Mesendoderm (in vitro differentiated cells): ENCODE measurements around the gene MYL6B.

Experiments used
- DNase-seq: peaks from one replicate; pipeline ENCODE4 v3.0.0; 2013
- H2AK5ac ChIP-seq: 2 replicates; pipeline ENCODE4 v1.6.1; 2013; ENCODE audit warnings: low read length, inconsistent platforms
- H2BK120ac ChIP-seq: 2 replicates; pipeline ENCODE4 v1.6.1; 2013; ENCODE audit warnings: low read depth, mild to moderate bottlenecking, low read length, moderate library complexity, mixed read lengths
- H2BK15ac ChIP-seq: replicated peaks from 2 replicates; pipeline ENCODE4 v1.6.1; 2013; ENCODE audit warnings: low read depth, mild to moderate bottlenecking, moderate library complexity
- H2BK5ac ChIP-seq: 2 replicates; pipeline ENCODE4 v1.6.1; 2013; ENCODE audit warnings: low read length, inconsistent platforms
- H3K18ac ChIP-seq: 2 replicates; pipeline ENCODE4 v1.6.1; 2013; ENCODE audit warnings: mild to moderate bottlenecking, low read length, mixed read lengths
- H3K23ac ChIP-seq: one replicate; pipeline ENCODE4 v1.6.1; 2013; ENCODE audit warnings: low read length
- H3K27ac ChIP-seq: 2 replicates; pipeline ENCODE4 v1.5.1; 2013; ENCODE audit warnings: low read depth, mild to moderate bottlenecking, inconsistent platforms, low read length, moderate library complexity
- H3K27me3 ChIP-seq: 2 replicates; pipeline ENCODE4 v1.6.1; 2013; ENCODE audit warnings: low read length, control low read depth, mild to moderate bottlenecking, inconsistent platforms; ENCODE audit not compliant: insufficient read depth, poor library complexity
- H3K36me3 ChIP-seq: 2 replicates; pipeline ENCODE4 v1.6.1; 2013; ENCODE audit warnings: low read length, inconsistent platforms; ENCODE audit not compliant: control insufficient read depth, insufficient read depth
- H3K4ac ChIP-seq: one replicate; pipeline ENCODE4 v1.6.1; 2013; ENCODE audit warnings: low read depth, mild to moderate bottlenecking, low read length, moderate library complexity
- H3K4me1 ChIP-seq: 2 replicates; pipeline ENCODE4 v1.6.1; 2013; ENCODE audit warnings: low read depth, low read length, inconsistent platforms; ENCODE audit not compliant: control insufficient read depth
- H3K4me2 ChIP-seq: 2 replicates; pipeline ENCODE4 v1.6.1; 2013; ENCODE audit warnings: low read length
- H3K4me3 ChIP-seq: 2 replicates; pipeline ENCODE4 v1.5.1; 2013; ENCODE audit warnings: mild to moderate bottlenecking, low read length
- H3K56ac ChIP-seq: one replicate; pipeline ENCODE4 v1.6.1; 2013; ENCODE audit warnings: low read length
- H3K79me1 ChIP-seq: 2 replicates; pipeline ENCODE4 v1.6.1; 2013; ENCODE audit warnings: low read length, inconsistent platforms
- H3K79me2 ChIP-seq: 2 replicates; pipeline ENCODE4 v1.6.1; 2013; ENCODE audit warnings: mild to moderate bottlenecking, low read length; ENCODE audit not compliant: control insufficient read depth, insufficient read depth
- H3K9ac ChIP-seq: 2 replicates; pipeline ENCODE4 v1.6.1; 2013; ENCODE audit warnings: low read length, inconsistent platforms
- H4K5ac ChIP-seq: one replicate; pipeline ENCODE4 v1.6.1; 2013; ENCODE audit warnings: low read length
- H4K8ac ChIP-seq: one replicate; pipeline ENCODE4 v1.6.1; 2013; ENCODE audit warnings: low read depth, mild to moderate bottlenecking, control low read depth, low read length, moderate library complexity
- WGBS: extraction: QIAGEN DNeasy Blood & Tissue Kit; methylation state at CpG from one replicate; pipeline ENCODE4 v1.1.7; 2013; ENCODE audit warnings: low lambda C conversion rate, missing lambda C conversion rate; ENCODE audit not compliant: insufficient coverage; ENCODE audit errors: extremely low coverage; 5-methylcytosine and 5-hydroxymethylcytosine counted together

The MYL6B gene

GRCh38 chr12:56178347-56178746 is 26.0 kb downstream of the MYL6B start:
- no peaks in the 10 kb centered on the region for H3K79me1 ChIP-seq
- H3K4me3 ChIP-seq, result no peak overlapping the region
- no peaks in the 10 kb centered on the region for H3K4me1 ChIP-seq
- no peak overlapping the region for H3K18ac ChIP-seq
- peaks cover 23% of the 10 kb centered on the region for H3K36me3 ChIP-seq
- no peak overlapping the region for H3K4me2 ChIP-seq
- no peak overlapping the region for H3K9ac ChIP-seq
- no peak overlapping the region for H3K23ac ChIP-seq
- no peak overlapping the region for H3K27ac ChIP-seq
- WGBS, result no CpG with 5 or more reads among the region's 3 CpGs
- no peak overlapping the region for H2BK120ac ChIP-seq
- no peak overlapping the region for H3K56ac ChIP-seq
- H3K4ac ChIP-seq, result no peak overlapping the region
- H4K5ac ChIP-seq, result no peak overlapping the region
- H3K27me3 ChIP-seq, result no peaks in the 10 kb centered on the region
- H2BK5ac ChIP-seq, result no peak overlapping the region
- no peak overlapping the region for H2BK15ac ChIP-seq
- no peak for DNase-seq
- no peaks in the 10 kb centered on the region for H3K79me2 ChIP-seq
- no peak overlapping the region for H2AK5ac ChIP-seq
- no peak overlapping the region for H4K8ac ChIP-seq

- Histone ChIP-seq H3K18ac (no peak overlapping the region), H3K4ac (no peak overlapping the region), H2AK5ac (no peak overlapping the region), H3K4me1 (peaks cover 5% of the 10 kb centered on the region), H2BK5ac (no peak overlapping the region), H3K4me2 (no peak overlapping the region), H3K4me3 (no peak overlapping the region), H3K79me1 (peaks cover 10% of the 10 kb centered on the region), H3K56ac (no peak overlapping the region), H3K27me3 (no peaks in the 10 kb centered on the region), H4K5ac (no peak overlapping the region), H3K9ac (no peak overlapping the region), H3K23ac (no peak overlapping the region), H3K79me2 (peaks cover 26% of the 10 kb centered on the region), H3K36me3 (peaks cover 10% of the 10 kb centered on the region), H2BK15ac (no peak overlapping the region), H4K8ac (no peak overlapping the region), H3K27ac (no peak overlapping the region), H2BK120ac (no peak overlapping the region)
- no CpG with 5 or more reads among the region's 2 CpGs for WGBS
- DNase-seq, result no peak
Observed at GRCh38 chr12:56186957-56187356, 34.6 kb downstream of the MYL6B start.

- peak overlapping the region; percentile 95 for H3K4me3 ChIP-seq
- H3K4me2 ChIP-seq, result peak overlapping the region; percentile 78
- H4K8ac ChIP-seq, result no peak overlapping the region
- no peaks in the 10 kb centered on the region for H3K27me3 ChIP-seq
- H2AK5ac ChIP-seq, result no peak overlapping the region
- no CpG with 5 or more reads among the region's 10 CpGs for WGBS
- H2BK120ac ChIP-seq, result no peak overlapping the region
- no peak overlapping the region for H2BK15ac ChIP-seq
- no peak overlapping the region for H4K5ac ChIP-seq
- H2BK5ac ChIP-seq, result no peak overlapping the region
- H3K56ac ChIP-seq, result peak overlapping the region; percentile 94
- H3K36me3 ChIP-seq, result peaks cover 10% of the 10 kb centered on the region
- no peak overlapping the region for H3K23ac ChIP-seq
- H3K4me1 ChIP-seq, result peaks cover 5% of the 10 kb centered on the region
- DNase-seq, result peak; percentile 75
- peak overlapping the region; percentile 78 for H3K27ac ChIP-seq
- H3K4ac ChIP-seq, result no peak overlapping the region
- peaks cover 10% of the 10 kb centered on the region for H3K79me1 ChIP-seq
- H3K18ac ChIP-seq, result peak overlapping the region; percentile 97
- H3K9ac ChIP-seq, result peak overlapping the region; percentile 78
- H3K79me2 ChIP-seq, result peaks cover 26% of the 10 kb centered on the region
Observed at GRCh38 chr12:56188131-56188777, 35.9 kb downstream of the MYL6B start.

- Histone ChIP-seq H2BK120ac (no peak overlapping the region), H3K18ac (peak overlapping the region; percentile 97), H3K4me3 (peak overlapping the region; percentile 95), H2AK5ac (no peak overlapping the region), H3K79me1 (peaks cover 8% of the 10 kb centered on the region), H4K8ac (no peak overlapping the region), H3K36me3 (peaks cover 7% of the 10 kb centered on the region), H3K27ac (peak overlapping the region; percentile 78), H3K27me3 (no peaks in the 10 kb centered on the region), H2BK15ac (no peak overlapping the region), H3K9ac (peak overlapping the region; percentile 78), H4K5ac (no peak overlapping the region), H3K4ac (peak overlapping the region; percentile 60), H3K23ac (peak overlapping the region; percentile 75), H3K79me2 (peaks cover 26% of the 10 kb centered on the region), H3K56ac (peak overlapping the region; percentile 94), H3K4me2 (peak overlapping the region; percentile 78), H3K4me1 (peaks cover 5% of the 10 kb centered on the region), H2BK5ac (peak overlapping the region; percentile 32)
- WGBS, result no CpG with 5 or more reads among the region's 17 CpGs
- peak; percentile 42 for DNase-seq
Observed at GRCh38 chr12:56188778-56189098, 36.4 kb downstream of the MYL6B start.

- Histone ChIP-seq H3K4me3 (peak within 1 kb of the TSS; percentile 97), H3K36me3 (peaks cover 4% of the 10 kb centered on the region), H2BK15ac (no peak within 1 kb of the TSS), H4K8ac (peak within 1 kb of the TSS; percentile 16), H3K27me3 (no peaks in the 10 kb centered on the region), H4K5ac (no peak within 1 kb of the TSS), H2BK5ac (peak within 1 kb of the TSS; percentile 76), H3K79me2 (peaks cover 26% of the 10 kb centered on the region), H3K23ac (peak within 1 kb of the TSS; percentile 75), H3K4me2 (peak within 1 kb of the TSS; percentile 91), H3K79me1 (peaks cover 8% of the 10 kb centered on the region), H3K27ac (peak within 1 kb of the TSS; percentile 95), H3K9ac (peak within 1 kb of the TSS; percentile 98), H3K56ac (peak within 1 kb of the TSS; percentile 97), H2BK120ac (peak within 1 kb of the TSS; percentile 23), H2AK5ac (no peak within 1 kb of the TSS), H3K18ac (peak within 1 kb of the TSS; percentile 97), H3K4me1 (peaks cover 5% of the 10 kb centered on the region), H3K4ac (peak within 1 kb of the TSS; percentile 60)
- WGBS, result no CpG with 5 or more reads among the region's 93 CpGs
- DNase-seq, result peak; percentile 95
Observed at GRCh38 chr12:56189099-56189917, 36.9 kb downstream of the MYL6B start, which contains the start of gene SMARCC2. TSS of gene SMARCC2 (minus strand) at chr12:56189483. CDS start at chr12:56189461, 22 bp downstream.
